Activated naive CD4-positive, alpha-beta T cell (primary cell): ENCODE measurements around the gene RAC3.

Source experiments
- DNase-seq, 4 experiments: peaks; one replicate each; lab custom pipeline; 2025; lab: John Stamatoyannopoulos, UW

The RAC3 gene

DNA sequence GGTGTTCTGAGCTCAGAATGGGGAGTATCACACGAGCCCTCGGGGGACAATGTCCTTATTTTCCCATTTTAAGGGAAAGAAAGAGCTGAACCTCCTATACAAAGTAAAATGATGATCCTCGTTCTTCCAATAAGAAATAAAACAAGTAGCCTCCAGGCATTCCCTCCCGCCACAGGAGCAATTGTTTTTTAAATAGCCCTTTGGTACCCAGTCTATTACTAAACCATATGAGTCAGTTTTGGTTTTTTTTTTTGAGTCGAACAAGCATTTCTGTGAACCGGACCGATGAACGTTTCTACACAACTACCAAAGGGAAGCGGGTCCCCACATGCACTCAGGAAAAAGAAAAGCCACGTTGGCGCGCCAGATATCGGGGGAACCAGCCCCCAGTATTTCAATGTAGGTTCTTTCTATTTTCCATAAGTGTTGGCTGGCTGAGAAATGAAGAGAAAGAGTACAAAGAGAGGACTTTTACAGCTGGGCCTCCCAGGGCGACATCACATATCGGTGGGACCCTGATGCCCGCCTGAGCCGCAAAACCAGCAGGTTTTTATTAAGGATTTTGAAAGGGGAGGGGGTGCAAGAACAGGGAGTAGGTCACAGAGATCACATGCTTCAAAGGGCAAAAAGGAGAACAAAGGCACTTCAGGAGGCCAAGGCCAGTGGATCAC, 9.8 kb downstream of the RAC3 start:
- DNase-seq, result no peak

DNA sequence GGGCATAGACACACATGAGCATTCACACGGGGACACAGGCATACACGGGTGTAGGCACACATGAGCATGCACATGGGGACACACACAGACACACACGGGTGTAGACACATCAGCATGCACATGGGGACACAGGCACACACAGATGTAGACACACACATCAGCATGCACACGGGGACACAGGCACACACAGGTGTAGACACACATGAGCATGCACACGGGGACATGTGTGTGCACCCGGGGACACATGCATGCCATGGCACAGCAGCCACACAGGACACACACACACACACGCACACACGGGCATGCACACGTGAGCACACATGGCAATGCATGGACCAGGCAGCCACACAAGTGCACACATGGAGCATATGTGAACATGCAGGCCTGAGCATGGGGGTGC, 11.2 kb downstream of the RAC3 start:
- DNase-seq, result no peak

DNA sequence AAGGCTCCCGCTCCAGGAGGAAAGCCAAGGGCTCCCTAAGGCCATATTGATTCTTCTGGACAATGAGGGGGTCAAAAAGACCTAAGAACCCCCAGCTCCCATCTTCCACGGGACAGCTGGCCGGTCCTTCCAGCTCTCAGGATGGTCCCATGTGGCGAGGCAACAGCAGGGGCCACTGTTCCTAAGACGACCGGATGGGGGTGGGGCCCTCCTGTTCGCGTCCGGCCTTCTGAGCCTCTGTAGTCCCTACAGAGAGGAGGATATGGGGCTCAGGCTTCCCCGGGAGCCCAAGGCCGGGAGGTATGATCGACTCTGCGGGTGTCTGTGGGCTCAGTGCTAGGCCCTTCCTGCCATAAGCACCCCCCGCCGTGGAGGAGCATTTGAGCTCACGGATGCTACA, 12.0 kb downstream of the RAC3 start:
- DNase-seq, result no peak

DNA sequence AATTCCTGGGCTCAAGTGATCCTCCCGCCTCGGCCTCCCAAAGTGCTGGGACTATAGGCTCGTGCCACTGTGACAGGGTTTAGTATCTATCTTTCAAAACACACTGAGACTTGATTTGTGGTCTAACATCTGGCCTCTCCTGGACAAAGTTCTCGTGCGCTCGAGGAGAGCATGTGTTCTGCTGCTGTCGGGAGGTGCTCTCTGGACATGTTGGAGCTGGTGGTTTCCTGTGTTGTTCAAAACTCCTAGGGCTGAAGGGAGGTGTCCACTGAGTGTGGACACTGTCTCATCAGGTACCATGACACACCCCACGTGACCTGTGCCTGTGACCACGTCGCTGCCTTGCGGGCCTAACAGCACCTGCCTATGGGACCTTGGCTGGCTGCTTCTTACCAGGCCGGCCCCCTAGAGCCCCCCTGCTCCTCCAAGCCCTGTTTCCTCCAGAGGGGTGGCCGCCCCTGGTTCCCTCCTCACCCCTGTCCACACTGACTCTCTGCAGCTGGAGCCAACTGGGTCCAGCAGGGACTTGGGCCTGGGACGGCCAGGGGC, 14.5 kb downstream of the RAC3 start:
- no peak for DNase-seq

DNA sequence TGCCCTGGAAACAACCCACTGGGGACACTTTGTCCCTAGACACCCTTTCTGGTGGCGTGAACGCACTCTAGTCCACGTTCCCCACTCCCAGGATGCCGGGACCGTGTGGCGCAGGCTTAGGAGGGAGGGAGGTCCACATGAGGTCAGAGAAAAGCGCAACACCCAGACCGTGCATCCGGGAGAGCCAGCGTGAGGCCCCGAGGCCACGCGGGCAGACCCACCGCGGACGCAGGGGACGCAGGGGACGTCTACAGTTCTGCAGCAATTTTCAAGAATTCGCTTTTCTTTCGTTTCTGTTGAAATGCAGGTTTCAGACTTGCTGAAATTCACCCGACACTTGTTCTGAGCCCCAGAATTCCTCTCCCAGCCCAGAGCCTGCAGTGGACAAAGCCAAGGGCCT, 15.4 kb downstream of the RAC3 start:
- DNase-seq, result no peak

DNA sequence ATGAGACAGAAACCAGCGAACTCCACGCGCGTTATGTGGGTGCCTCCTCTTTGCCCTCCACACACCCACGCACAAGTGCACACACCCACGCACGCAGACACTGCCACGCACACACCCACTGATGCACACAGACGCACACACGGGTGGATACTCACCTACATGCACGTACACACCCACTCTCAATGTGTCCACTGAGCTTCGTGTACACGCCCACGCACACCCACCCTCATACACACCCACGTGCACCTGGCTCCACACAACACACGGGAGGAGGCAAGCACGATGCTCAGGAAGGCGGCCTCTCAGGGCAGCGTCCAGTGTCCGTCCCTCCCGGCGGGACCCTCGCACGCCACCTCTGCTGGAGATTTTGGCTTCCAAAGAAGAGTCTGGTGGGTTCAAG, 15.9 kb downstream of the RAC3 start:
- DNase-seq, result no peak

DNA sequence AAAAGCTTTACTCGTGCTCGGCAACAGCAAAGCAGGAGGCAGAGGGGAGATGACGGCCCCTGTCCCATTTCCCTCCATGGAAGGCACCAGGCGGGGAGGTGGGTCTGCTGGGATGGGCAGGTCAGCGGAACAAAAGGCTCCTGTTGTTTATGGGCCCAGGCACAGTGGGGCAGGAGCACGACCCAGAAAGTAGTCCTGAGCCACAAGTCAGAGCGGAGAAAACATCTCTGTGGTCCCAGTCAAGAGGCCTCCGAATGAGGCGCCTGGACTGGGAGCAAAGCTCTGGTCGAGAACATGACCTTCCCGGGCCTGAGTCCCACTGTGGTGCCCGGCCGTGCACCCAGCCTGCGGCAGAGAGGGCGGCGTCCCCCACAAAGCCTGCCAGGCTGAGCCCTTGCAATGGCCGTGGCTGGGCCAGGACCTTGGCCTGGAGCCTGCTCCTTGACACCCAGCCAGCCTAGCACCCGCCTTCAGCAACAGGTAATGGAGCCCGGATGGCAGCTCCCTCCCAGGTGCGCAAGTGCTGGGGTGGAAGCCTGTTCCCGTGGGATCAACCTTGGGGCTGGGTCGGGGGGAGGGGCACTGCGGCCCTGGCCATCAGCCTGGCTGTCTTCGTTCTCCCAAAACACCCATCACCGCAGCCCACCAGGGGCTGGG, 16.6 kb downstream of the RAC3 start:
- DNase-seq, result no peak

DNA sequence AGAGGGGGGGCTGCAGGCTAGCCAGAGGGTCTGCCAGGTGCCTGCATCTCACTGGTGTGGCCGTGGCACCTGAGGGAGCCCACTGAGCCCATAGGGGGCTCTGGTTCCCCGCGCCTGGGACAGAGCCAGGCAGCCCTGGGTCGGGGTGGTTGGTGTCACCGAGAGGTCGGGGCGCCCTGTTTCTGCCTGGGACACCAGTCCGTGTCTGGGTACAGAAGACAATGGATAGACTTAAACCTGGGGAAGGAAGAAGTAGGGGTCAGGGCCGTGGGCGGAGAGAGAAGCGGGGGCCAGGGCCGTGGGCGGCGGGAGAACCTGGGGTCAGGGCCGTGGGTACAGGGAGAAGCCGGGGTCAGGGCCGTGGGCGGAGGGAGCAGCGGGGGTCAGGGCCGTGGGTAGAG, 17.1 kb downstream of the RAC3 start:
- DNase-seq, result no peak

DNA sequence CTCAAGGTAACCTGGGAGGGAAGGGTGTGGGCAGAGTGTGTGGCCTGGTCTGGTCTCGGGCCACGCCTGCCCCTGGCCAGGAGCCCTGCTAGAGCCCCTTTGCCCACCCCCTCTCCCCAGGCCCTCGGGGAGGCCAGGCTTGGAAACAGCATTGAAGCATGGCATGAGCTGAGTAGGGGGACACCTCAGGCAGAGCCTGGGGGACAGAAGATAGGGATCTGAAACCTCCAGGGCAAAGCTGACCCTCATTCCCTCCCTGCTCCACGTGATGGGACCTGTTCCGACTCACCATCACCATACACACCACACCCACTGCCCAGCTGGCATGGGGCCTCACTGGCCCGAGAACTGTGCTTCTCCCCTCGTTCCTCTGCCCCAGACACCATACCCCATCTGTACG, 17.6 kb downstream of the RAC3 start:
- no peak for DNase-seq

DNA sequence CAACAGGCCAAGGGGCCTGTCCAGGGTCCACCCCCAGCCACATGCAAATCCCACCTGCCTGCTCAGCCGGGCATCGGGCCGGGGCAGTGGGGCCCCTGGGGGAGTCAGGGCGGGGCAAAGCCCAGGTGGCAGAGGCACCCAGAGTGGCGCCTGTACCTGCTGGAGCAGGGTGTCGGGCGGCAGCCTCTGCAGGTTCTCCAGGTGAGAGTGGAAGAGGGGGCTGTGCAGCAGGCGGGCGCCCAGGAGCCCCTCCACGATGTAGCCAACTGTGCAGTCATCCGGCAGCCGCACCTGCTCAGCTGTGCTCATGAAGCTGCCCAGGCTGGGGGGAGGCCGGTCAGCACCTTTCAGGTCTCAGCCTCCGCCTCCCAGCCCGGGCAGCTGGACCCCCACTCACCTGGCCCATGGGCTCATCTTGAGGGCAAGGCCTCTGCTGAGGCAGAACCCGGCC, 18.1 kb downstream of the RAC3 start:
- DNase-seq, result no peak

DNA sequence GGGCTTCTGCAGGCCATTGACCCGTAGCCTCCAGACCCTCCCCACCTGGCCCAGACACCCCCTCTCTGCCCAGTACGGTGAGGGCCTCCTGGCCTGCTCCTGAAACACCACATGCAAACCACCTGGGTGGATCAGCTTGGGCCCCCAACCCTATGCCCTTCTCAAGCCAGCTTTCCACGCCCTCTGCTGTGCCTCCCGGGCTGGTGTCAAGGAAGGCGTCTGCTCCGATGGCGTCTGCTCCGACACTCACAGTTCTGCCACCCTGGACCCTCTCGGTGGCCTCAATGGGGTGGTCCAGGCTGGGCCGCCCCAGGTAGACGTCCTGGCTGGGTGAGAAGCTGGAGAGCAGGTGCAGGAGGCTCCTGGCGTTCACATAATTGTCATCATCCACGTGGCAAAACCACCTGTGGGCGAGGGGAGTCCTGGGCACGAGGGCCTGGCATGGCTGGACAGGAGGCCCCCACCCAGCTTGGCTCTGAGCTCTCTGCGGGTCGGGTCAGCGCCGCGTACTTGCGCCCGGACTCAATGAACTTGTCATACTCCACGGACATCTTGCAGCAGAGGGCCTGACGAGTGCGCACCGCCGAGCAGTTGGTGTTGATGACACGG, 18.8 kb downstream of the RAC3 start:
- no peak for DNase-seq

DNA sequence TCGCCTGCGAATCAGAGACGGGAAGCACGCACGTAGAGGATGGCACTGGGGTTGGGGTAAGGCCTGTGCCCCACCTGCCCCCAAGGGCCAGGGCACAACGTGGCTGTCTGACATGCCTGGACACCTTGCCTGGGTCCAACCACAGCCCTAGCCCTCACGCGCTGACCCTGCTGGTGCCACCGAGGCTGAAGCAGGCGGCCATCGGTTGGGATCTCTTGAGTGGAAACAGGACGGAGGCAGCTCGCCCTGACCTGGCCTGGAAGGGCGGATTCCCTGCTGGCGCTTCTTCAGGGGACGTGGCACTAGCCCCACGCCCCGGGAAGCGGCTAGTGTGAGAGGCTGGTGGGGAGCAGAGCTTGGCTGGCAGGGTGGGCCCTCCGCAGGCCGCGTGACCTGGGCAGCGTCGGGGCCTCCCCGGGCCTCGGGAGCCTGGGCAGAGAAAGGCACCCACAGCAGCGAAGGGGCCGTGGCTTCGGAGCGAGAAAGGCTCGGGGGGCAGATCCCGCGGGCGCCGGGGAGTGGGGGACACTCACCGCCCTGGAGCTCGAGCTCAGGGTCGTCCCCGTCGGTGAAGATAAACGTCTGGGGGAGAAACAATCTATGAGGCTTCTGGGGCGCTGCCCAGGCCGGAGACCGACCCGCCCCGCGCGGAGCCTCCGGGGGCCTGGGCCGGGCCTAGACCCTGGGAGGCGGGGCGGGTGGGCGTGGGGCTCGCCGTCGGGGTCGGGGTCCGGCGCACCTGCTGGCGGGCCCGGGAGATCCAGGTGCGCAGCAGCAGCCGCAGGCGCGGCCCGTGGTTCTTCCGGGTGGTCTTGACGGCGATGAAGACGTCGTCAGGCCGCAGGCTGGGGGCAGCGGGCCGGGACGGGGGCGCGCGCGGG, 19.5 kb downstream of the RAC3 start:
- DNase-seq, result no peak

DNA sequence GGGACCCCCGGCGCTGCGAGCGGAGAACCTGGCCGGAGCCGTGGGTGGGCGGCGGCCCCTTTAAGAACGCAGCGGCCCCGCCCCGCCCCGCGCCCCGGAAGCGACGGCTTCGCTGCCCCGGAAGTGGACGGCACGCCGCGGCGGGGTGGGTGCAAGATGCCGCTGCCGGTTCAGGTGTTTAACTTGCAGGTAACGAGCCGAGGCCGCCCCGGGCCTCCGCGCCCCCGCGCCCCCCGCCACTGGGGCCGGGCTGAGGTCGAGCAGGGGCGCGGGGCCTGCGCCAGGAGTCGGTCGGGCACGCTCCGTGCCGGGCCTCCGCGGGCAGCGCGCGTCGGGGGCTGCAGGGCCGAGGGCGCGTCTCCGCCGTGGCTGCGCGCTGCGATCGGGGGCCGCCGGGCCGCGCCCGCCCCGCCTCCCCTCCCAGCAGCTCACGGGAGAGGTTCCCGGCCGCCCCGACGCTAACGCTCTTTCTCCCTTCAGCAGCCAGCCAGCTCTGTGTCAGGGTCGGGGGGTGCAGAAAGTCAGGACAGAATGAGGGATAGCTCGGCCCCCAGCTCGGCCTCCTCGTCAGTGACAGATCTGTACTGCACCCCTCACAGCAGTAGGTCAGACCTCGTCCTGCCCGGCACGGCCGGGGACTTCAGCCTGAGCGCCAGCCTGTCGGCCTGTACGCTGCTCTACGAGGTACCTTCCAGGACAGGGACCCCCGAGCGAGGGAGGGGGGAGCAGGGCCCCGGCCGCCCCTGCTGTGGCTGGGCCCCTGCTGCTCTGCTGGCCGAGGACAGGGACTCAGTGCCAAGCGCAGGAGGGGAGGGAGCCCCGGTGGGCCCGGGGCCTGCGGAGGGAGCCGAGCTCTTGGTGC, 20.5 kb downstream of the RAC3 start, which contains the start of the genes GPS1 and RFNG:
Gene GPS1 (plus strand): TSS at position 123 of the 862 bp plus-strand sequence. CDS start 34 bp downstream, at position 157.
Gene RFNG (minus strand): TSS at position 36 of the 862 bp plus-strand sequence. CDS start 45 bp downstream, outside the sequence.
- peak; percentile 44 to 81 (median 67) for DNase-seq

DNA sequence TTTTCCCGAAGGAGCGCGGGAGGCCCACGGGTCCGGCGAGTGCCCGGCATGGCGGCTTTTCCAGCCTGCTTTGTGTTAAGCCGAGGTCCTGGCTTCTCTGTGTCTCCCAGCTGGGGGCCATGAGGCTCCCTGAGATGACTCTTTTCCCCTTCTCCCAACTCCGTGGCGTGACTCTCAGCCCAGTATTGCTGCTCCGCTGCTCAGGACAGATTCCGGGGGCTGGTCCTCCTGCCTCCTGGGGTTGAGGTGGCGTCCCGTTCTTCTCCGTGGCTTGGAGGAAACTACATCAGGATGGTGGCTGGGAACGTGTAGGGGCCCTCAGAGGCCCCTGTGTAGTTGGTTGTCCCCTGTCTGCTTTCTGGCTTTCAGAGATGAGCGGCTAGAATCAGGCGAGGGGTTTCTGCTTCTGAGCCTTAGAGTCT, 21.2 kb downstream of the RAC3 start:
- DNase-seq, result no peak

DNA sequence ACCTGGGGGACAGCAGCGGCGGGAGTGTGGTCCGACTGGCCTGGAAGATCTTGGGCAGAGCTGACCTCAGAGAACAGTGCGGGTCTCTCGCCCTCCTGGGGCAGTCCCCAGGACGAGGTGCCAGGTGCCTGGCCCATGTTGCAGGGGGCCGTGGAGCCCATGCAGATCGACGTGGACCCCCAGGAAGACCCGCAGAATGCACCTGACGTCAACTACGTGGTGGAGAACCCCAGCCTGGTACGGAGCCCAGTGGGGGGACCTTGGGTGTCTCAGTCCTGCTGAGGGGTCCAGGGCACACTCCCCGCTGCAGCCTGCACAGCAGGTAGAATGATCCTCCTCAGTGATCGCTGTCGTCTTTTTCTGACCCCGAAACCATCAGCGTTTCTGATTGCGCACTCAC, 21.7 kb downstream of the RAC3 start:
- DNase-seq, result no peak

DNA sequence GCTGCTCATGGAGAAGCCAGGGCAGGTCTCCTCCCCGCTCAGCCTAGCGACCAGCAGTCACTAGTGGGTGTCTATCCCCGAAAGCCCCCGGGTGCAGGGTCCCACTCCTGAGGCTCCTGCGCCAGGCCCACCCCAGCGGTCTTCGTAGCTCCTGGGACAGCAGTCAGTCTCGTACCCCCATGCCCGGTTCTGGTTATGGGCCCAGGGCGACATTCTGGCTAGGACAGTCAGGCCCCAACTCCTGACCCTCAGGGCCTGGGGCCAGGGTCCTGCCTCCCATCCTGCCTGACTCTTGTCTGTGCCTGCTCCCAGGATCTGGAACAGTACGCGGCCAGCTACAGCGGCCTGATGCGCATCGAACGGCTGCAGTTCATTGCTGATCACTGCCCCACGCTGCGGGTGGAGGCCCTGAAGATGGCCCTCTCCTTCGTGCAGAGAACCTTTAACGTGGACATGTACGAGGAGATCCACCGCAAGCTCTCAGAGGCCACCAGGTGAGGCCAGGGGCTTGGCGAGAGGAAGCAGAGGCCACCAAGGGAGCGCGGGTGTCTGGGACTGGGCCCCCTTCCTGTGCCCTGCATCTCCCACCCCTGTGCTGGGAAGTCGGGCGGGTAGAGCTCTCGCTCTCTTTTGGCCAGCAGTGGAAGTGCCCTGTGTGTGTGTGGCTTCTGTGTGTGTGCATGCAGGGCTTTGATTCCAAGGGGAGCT, 22.2 kb downstream of the RAC3 start:
- DNase-seq, result no peak

DNA sequence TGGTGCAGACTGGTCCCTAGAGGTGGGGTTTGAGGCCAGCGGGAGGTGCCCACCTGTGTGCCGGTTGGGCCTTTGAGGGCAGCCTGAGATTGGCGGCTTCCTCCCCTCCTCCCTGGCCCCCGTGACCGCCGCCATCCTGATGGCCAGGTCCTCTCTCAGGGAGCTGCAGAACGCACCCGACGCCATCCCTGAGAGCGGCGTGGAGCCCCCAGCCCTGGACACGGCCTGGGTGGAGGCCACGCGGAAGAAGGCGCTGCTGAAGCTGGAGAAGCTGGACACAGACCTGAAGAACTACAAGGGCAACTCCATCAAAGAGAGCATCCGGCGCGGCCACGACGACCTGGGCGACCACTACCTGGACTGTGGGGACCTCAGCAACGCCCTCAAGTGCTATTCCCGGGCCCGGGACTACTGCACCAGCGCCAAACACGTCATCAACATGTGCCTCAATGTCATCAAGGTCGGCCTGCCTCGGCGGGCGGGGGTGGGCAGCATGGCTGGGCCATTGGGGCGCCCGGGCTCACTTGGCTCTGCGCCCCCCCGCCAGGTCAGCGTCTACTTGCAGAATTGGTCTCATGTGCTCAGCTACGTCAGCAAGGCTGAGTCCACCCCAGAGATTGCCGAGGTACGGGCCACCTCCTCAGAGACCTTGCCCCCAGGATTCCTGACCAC, 23.0 kb downstream of the RAC3 start:
- no peak for DNase-seq

DNA sequence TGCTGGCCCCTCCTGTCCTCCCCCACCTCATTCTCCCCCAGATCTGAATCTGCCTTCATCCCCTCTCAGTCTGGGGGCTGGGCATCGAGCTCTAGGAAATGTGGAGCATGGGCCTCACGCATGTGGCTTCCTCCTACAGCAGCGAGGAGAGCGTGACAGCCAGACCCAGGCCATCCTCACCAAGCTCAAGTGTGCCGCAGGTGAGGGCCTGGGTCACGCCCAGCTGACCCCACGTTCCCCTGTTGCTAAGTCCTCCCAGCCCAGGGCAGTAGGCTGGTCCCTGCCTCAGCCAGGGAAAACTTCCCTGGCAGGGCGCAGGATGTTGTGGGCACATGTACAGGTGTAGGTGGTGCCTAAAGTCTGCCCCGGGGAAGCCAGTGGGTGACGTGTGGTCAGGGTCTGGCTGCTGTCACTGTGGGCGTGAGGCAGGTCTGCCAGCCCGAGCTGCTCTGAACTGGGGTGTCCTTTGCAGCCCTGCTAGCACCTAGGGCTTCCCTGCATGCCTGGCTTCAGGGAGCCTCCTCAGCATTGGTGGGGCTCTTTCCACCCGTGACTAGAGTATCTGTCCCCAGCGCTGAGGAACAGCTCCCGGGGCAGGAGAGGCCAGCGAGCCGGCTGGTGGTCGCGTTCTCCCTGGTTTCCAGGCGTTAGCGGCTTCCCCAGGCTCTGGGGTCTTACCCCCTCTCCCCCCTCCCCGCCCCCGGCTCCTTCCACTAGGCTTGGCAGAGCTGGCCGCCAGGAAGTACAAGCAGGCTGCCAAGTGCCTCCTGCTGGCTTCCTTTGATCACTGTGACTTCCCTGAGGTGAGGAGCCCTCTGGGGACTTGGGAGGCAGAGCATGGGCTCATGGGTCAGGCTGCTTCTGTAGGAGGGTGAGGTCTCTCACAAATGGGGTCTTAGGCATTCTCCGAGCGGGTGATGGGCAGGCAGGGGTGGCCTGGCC, 23.8 kb downstream of the RAC3 start:
- DNase-seq, result no peak
